Measurements from ENCODE around the gene KLHL34. TPM values are rescaled to one million over a fixed set of nuclear protein-coding genes. Genes with fewer than 3 reads are reported as not detected.

Gene KLHL34
- polyA plus RNA-seq, 1 of the 3 experiments (the other 2 are of a cell fraction): not detected

- Histone ChIP-seq H3K27me3 (ENCODE audit: insufficient read depth) (no peaks in the 10 kb centered on the region), H3K9ac (no peak overlapping the region), H3K4me2 (no peak overlapping the region), H4K20me1 (ENCODE audit: insufficient read depth) (no peaks in the 10 kb centered on the region), H3K4me3 (ENCODE audit: low read depth in 2 of 2, low read length in 1 of 2) (no peak overlapping the region), H3F3A (replicated peaks; ENCODE audit: insufficient read depth) (no peaks in the 10 kb centered on the region), H3K27ac (ENCODE audit: low read depth in 2 of 2, low read length in 1 of 2) (no peak overlapping the region), H2AFZ (ENCODE audit: low read depth) (no peak overlapping the region), H3K4me1 (ENCODE audit: control insufficient read depth in 1 of 2, insufficient read depth in 2 of 2, low read depth in 1 of 2, low read length in 1 of 2) (no peaks in the 10 kb centered on the region), H3K79me2 (ENCODE audit: insufficient read depth) (no peaks in the 10 kb centered on the region), H3K9me3 (no peaks in the 10 kb centered on the region; the same call in 1 of the 2 replicates), H3K9me2 (no peaks in the 10 kb centered on the region), H3K36me3 (replicated peaks in 1 of 2; ENCODE audit: control insufficient read depth in 1 of 2, insufficient read depth in 2 of 2, low read length in 1 of 2) (no peaks in the 10 kb centered on the region)
- 15% methylated on average over 4 of the region's 4 CpGs for WGBS (ENCODE audit: low lambda C conversion rate)
- CTCF ChIA-PET: no interaction called here
- POLR2A ChIA-PET: no interaction called here
- DNase-seq: no peak
- TF ChIP-seq FOXM1 (IDR thresholded peaks at IDR 0.05; ENCODE audit: low read depth) (no peak), NRF1 (IDR thresholded peaks at IDR 0.05; ENCODE audit: low read depth, low read length) (no peak), JUND (IDR thresholded peaks at IDR 0.05) (no peak), TAF1 (IDR thresholded peaks at IDR 0.05; ENCODE audit: borderline replicate concordance, low read depth, low read length) (no peak), RXRA (IDR thresholded peaks at IDR 0.05; ENCODE audit: borderline replicate concordance, low read depth) (no peak), NFIC (IDR thresholded peaks at IDR 0.05; ENCODE audit: borderline replicate concordance) (no peak), RCOR1 (IDR thresholded peaks at IDR 0.05; ENCODE audit: low read length) (no peak), CTCF (IDR thresholded peaks at IDR 0.05) (no peak), EZH2phosphoT487 (IDR thresholded peaks at IDR 0.05; ENCODE audit: borderline replicate concordance, low read depth) (no peak)
- TF ChIP-seq, protein P1, sequence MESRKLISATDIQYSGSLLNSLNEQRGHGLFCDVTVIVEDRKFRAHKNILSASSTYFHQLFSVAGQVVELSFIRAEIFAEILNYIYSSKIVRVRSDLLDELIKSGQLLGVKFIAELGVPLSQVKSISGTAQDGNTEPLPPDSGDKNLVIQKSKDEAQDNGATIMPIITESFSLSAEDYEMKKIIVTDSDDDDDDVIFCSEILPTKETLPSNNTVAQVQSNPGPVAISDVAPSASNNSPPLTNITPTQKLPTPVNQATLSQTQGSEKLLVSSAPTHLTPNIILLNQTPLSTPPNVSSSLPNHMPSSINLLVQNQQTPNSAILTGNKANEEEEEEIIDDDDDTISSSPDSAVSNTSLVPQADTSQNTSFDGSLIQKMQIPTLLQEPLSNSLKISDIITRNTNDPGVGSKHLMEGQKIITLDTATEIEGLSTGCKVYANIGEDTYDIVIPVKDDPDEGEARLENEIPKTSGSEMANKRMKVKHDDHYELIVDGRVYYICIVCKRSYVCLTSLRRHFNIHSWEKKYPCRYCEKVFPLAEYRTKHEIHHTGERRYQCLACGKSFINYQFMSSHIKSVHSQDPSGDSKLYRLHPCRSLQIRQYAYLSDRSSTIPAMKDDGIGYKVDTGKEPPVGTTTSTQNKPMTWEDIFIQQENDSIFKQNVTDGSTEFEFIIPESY (IDR thresholded peaks at IDR 0.05; ENCODE audit: borderline replicate concordance, low read depth): no peak
These were observed 20.0 kb upstream of the KLHL34 start for GRCh38 chrX:21678048-21678612.

GRCh38 chrX:21675931-21676330, 17.8 kb upstream of the KLHL34 start:
- CTCF ChIA-PET: interaction anchor here (0.8 kb wide), 1 partner anchor 23 kb away, joined by 3 read pairs; no protein-coding TSS in a partner anchor
- 35% methylated on average over 2 of the region's 2 CpGs for WGBS (ENCODE audit: low lambda C conversion rate)

More at GRCh38 chrX:21675931-21676330, 17.8 kb upstream of the KLHL34 start:
- H4K20me1 ChIP-seq (ENCODE audit: insufficient read depth): no peaks in the 10 kb centered on the region
- no peaks in the 10 kb centered on the region for H3K79me2 ChIP-seq (ENCODE audit: insufficient read depth)
- no peak overlapping the region for H3K4me3 ChIP-seq (ENCODE audit: low read depth in 2 of 2, low read length in 1 of 2)
- no peak overlapping the region for H3K27ac ChIP-seq (ENCODE audit: low read depth in 2 of 2, low read length in 1 of 2)
- H3K4me1 ChIP-seq (ENCODE audit: control insufficient read depth in 1 of 2, insufficient read depth in 2 of 2, low read depth in 1 of 2, low read length in 1 of 2): no peaks in the 10 kb centered on the region
- no peaks in the 10 kb centered on the region; the same call in 1 of the 2 replicates for H3K9me3 ChIP-seq
- TF ChIP-seq FOSL2 (IDR thresholded peaks at IDR 0.05; ENCODE audit: borderline replicate concordance, low read depth): no peak
- TF ChIP-seq NRF1 (IDR thresholded peaks at IDR 0.05; ENCODE audit: low read depth, low read length): no peak
- no peak for TF ChIP-seq MXI1 (IDR thresholded peaks at IDR 0.05; ENCODE audit: low read depth, low read length)
- TF ChIP-seq RXRA (IDR thresholded peaks at IDR 0.05; ENCODE audit: borderline replicate concordance, low read depth): no peak
- no peak for TF ChIP-seq TEAD4 (IDR thresholded peaks at IDR 0.05; ENCODE audit: borderline replicate concordance, insufficient read depth)
- TF ChIP-seq SMC3 (IDR thresholded peaks at IDR 0.05; ENCODE audit: low read depth, low read length): no peak
- TF ChIP-seq IRF3 (IDR thresholded peaks at IDR 0.05; ENCODE audit: low read depth, low read length): no peak
- no peak for TF ChIP-seq ELF1 (IDR thresholded peaks at IDR 0.05)
- no peaks in the 10 kb centered on the region for H3K36me3 ChIP-seq (replicated peaks in 1 of 2; ENCODE audit: control insufficient read depth in 1 of 2, insufficient read depth in 2 of 2, low read length in 1 of 2)
- no peaks in the 10 kb centered on the region for H3F3A ChIP-seq (replicated peaks; ENCODE audit: insufficient read depth)
- no peak overlapping the region for H2AFZ ChIP-seq (ENCODE audit: low read depth)
- H3K9ac ChIP-seq: no peak overlapping the region
- H3K4me2 ChIP-seq: no peak overlapping the region
- no peak for DNase-seq
- POLR2A ChIA-PET: no interaction called here
- no peaks in the 10 kb centered on the region for H3K27me3 ChIP-seq (ENCODE audit: insufficient read depth)
- H3K9me2 ChIP-seq: no peaks in the 10 kb centered on the region

All from SK-N-SH (cell line).